ENCODE results near the gene MALSU1. TPM values are rescaled to one million over a fixed set of nuclear protein-coding genes. Genes with fewer than 3 reads are reported as not detected.

The MALSU1 gene
- polyA plus RNA-seq, 2 donors = 11.3 to 40.7 TPM

GRCh38 chr7:23283086-23283485, 16.1 kb upstream of the MALSU1 start:
- Histone ChIP-seq H3K9me3 (ENCODE audit: control insufficient read depth in 2 of 2, insufficient read depth in 1 of 2, low read depth in 1 of 2, low read length in 1 of 2) (no peaks in the 10 kb centered on the region), H3K27me3 (ENCODE audit: control insufficient read depth in 1 of 2, insufficient read depth in 2 of 2, low read length in 2 of 2) (no peaks in the 10 kb centered on the region), H3K4me1 (ENCODE audit: control insufficient read depth in 2 of 2, insufficient read depth in 2 of 2, low read length in 1 of 2) (no peaks in the 10 kb centered on the region), H3K27ac (ENCODE audit: low read depth in 2 of 2, low read length in 1 of 2) (no peak overlapping the region), H3K36me3 (ENCODE audit: control insufficient read depth in 2 of 2, insufficient read depth in 2 of 2, low read length in 1 of 2) (no peaks in the 10 kb centered on the region), H3K4me3 (ENCODE audit: low read depth in 1 of 2, low read length in 2 of 2) (no peak overlapping the region)
- 91 to 96% methylated on average over 4 of the region's 4 CpGs for WGBS, 2 donors

- Histone ChIP-seq H3K4me3 (ENCODE audit: low read depth in 1 of 2, low read length in 2 of 2) (no peak overlapping the region), H3K27me3 (ENCODE audit: control insufficient read depth in 1 of 2, insufficient read depth in 2 of 2, low read length in 2 of 2) (no peaks in the 10 kb centered on the region), H3K36me3 (ENCODE audit: control insufficient read depth in 2 of 2, insufficient read depth in 2 of 2, low read length in 1 of 2) (no peaks in the 10 kb centered on the region), H3K4me1 (ENCODE audit: control insufficient read depth in 2 of 2, insufficient read depth in 2 of 2, low read length in 1 of 2) (no peaks in the 10 kb centered on the region), H3K27ac (ENCODE audit: low read depth in 2 of 2, low read length in 1 of 2) (no peak overlapping the region), H3K9me3 (ENCODE audit: control insufficient read depth in 2 of 2, insufficient read depth in 1 of 2, low read depth in 1 of 2, low read length in 1 of 2) (no peaks in the 10 kb centered on the region)
- WGBS, 2 donors = 92 to 93% methylated on average over 2 of the region's 2 CpGs
Measured at GRCh38 chr7:23284871-23285270, 14.3 kb upstream of the MALSU1 start.

GRCh38 chr7:23285657-23286646, 13.2 kb upstream of the MALSU1 start:
- WGBS, 2 donors = 80 to 83% methylated on average over 18 of the region's 18 CpGs

GRCh38 chr7:23287612-23288011, 11.5 kb upstream of the MALSU1 start:
- no peaks in the 10 kb centered on the region for H3K27me3 ChIP-seq (ENCODE audit: control insufficient read depth in 1 of 2, insufficient read depth in 2 of 2, low read length in 2 of 2)
- no peaks in the 10 kb centered on the region for H3K4me1 ChIP-seq (ENCODE audit: control insufficient read depth in 2 of 2, insufficient read depth in 2 of 2, low read length in 1 of 2)
- H3K36me3 ChIP-seq (ENCODE audit: control insufficient read depth in 2 of 2, insufficient read depth in 2 of 2, low read length in 1 of 2) = no peaks in the 10 kb centered on the region
- H3K27ac ChIP-seq (ENCODE audit: low read depth in 2 of 2, low read length in 1 of 2) = no peak overlapping the region
- 81 to 87% methylated on average over 5 of the region's 5 CpGs for WGBS, 2 donors
- H3K9me3 ChIP-seq (ENCODE audit: control insufficient read depth in 2 of 2, insufficient read depth in 1 of 2, low read depth in 1 of 2, low read length in 1 of 2) = no peaks in the 10 kb centered on the region
- H3K4me3 ChIP-seq (ENCODE audit: low read depth in 1 of 2, low read length in 2 of 2) = no peak overlapping the region

More at GRCh38 chr7:23285657-23286646, 13.2 kb upstream of the MALSU1 start:
- H3K27ac ChIP-seq (ENCODE audit: low read depth in 2 of 2, low read length in 1 of 2) = no peak overlapping the region
- H3K36me3 ChIP-seq (ENCODE audit: control insufficient read depth in 2 of 2, insufficient read depth in 2 of 2, low read length in 1 of 2) = no peaks in the 10 kb centered on the region
- H3K27me3 ChIP-seq (ENCODE audit: control insufficient read depth in 1 of 2, insufficient read depth in 2 of 2, low read length in 2 of 2) = no peaks in the 10 kb centered on the region
- H3K4me1 ChIP-seq (ENCODE audit: control insufficient read depth in 2 of 2, insufficient read depth in 2 of 2, low read length in 1 of 2) = no peaks in the 10 kb centered on the region
- H3K9me3 ChIP-seq (ENCODE audit: control insufficient read depth in 2 of 2, insufficient read depth in 1 of 2, low read depth in 1 of 2, low read length in 1 of 2) = no peaks in the 10 kb centered on the region
- H3K4me3 ChIP-seq (ENCODE audit: low read depth in 1 of 2, low read length in 2 of 2) = no peak overlapping the region

- 96% methylated on average over 9 of the region's 9 CpGs for WGBS, 2 donors
- no peak overlapping the region for H3K4me3 ChIP-seq (ENCODE audit: low read depth in 1 of 2, low read length in 2 of 2)
- no peaks in the 10 kb centered on the region for H3K4me1 ChIP-seq (ENCODE audit: control insufficient read depth in 2 of 2, insufficient read depth in 2 of 2, low read length in 1 of 2)
- H3K36me3 ChIP-seq (ENCODE audit: control insufficient read depth in 2 of 2, insufficient read depth in 2 of 2, low read length in 1 of 2) = no peaks in the 10 kb centered on the region
- no peaks in the 10 kb centered on the region for H3K27me3 ChIP-seq (ENCODE audit: control insufficient read depth in 1 of 2, insufficient read depth in 2 of 2, low read length in 2 of 2)
- no peaks in the 10 kb centered on the region for H3K9me3 ChIP-seq (ENCODE audit: control insufficient read depth in 2 of 2, insufficient read depth in 1 of 2, low read depth in 1 of 2, low read length in 1 of 2)
- no peak overlapping the region for H3K27ac ChIP-seq (ENCODE audit: low read depth in 2 of 2, low read length in 1 of 2)
Measured at GRCh38 chr7:23290993-23291392, 8.1 kb upstream of the MALSU1 start.

GRCh38 chr7:23291957-23292560, 7.1 kb upstream of the MALSU1 start:
- Histone ChIP-seq H3K4me1 (ENCODE audit: control insufficient read depth in 2 of 2, insufficient read depth in 2 of 2, low read length in 1 of 2) (no peaks in the 10 kb centered on the region), H3K9me3 (ENCODE audit: control insufficient read depth in 2 of 2, insufficient read depth in 1 of 2, low read depth in 1 of 2, low read length in 1 of 2) (no peaks in the 10 kb centered on the region), H3K36me3 (ENCODE audit: control insufficient read depth in 2 of 2, insufficient read depth in 2 of 2, low read length in 1 of 2) (no peaks in the 10 kb centered on the region), H3K27ac (ENCODE audit: low read depth in 2 of 2, low read length in 1 of 2) (no peak overlapping the region), H3K27me3 (ENCODE audit: control insufficient read depth in 1 of 2, insufficient read depth in 2 of 2, low read length in 2 of 2) (no peaks in the 10 kb centered on the region), H3K4me3 (ENCODE audit: low read depth in 1 of 2, low read length in 2 of 2) (no peak overlapping the region)
- 54 to 67% methylated on average over 3 of the region's 3 CpGs for WGBS, 2 donors

GRCh38 chr7:23292623-23293022, 6.5 kb upstream of the MALSU1 start:
- Histone ChIP-seq H3K4me3 (ENCODE audit: low read depth in 1 of 2, low read length in 2 of 2) (no peak overlapping the region), H3K4me1 (ENCODE audit: control insufficient read depth in 2 of 2, insufficient read depth in 2 of 2, low read length in 1 of 2) (no peaks in the 10 kb centered on the region), H3K9me3 (ENCODE audit: control insufficient read depth in 2 of 2, insufficient read depth in 1 of 2, low read depth in 1 of 2, low read length in 1 of 2) (no peaks in the 10 kb centered on the region), H3K36me3 (ENCODE audit: control insufficient read depth in 2 of 2, insufficient read depth in 2 of 2, low read length in 1 of 2) (no peaks in the 10 kb centered on the region), H3K27me3 (ENCODE audit: control insufficient read depth in 1 of 2, insufficient read depth in 2 of 2, low read length in 2 of 2) (no peaks in the 10 kb centered on the region), H3K27ac (ENCODE audit: low read depth in 2 of 2, low read length in 1 of 2) (no peak overlapping the region)
- 85 to 97% methylated on average over 4 of the region's 4 CpGs for WGBS, 2 donors

GRCh38 chr7:23293500-23294073, 5.6 kb upstream of the MALSU1 start:
- 69 to 78% methylated on average over 12 of the region's 12 CpGs for WGBS, 2 donors
- Histone ChIP-seq H3K4me3 (ENCODE audit: low read depth in 1 of 2, low read length in 2 of 2) (no peak overlapping the region), H3K27me3 (ENCODE audit: control insufficient read depth in 1 of 2, insufficient read depth in 2 of 2, low read length in 2 of 2) (no peaks in the 10 kb centered on the region), H3K36me3 (ENCODE audit: control insufficient read depth in 2 of 2, insufficient read depth in 2 of 2, low read length in 1 of 2) (no peaks in the 10 kb centered on the region), H3K27ac (ENCODE audit: low read depth in 2 of 2, low read length in 1 of 2) (no peak overlapping the region), H3K9me3 (ENCODE audit: control insufficient read depth in 2 of 2, insufficient read depth in 1 of 2, low read depth in 1 of 2, low read length in 1 of 2) (no peaks in the 10 kb centered on the region), H3K4me1 (ENCODE audit: control insufficient read depth in 2 of 2, insufficient read depth in 2 of 2, low read length in 1 of 2) (no peaks in the 10 kb centered on the region)

GRCh38 chr7:23294549-23295400, 4.4 kb upstream of the MALSU1 start:
- Histone ChIP-seq H3K4me3 (ENCODE audit: low read depth in 1 of 2, low read length in 2 of 2) (no peak overlapping the region), H3K36me3 (ENCODE audit: control insufficient read depth in 2 of 2, insufficient read depth in 2 of 2, low read length in 1 of 2) (no peaks in the 10 kb centered on the region), H3K27ac (ENCODE audit: low read depth in 2 of 2, low read length in 1 of 2) (no peak overlapping the region), H3K9me3 (ENCODE audit: control insufficient read depth in 2 of 2, insufficient read depth in 1 of 2, low read depth in 1 of 2, low read length in 1 of 2) (no peaks in the 10 kb centered on the region), H3K4me1 (ENCODE audit: control insufficient read depth in 2 of 2, insufficient read depth in 2 of 2, low read length in 1 of 2) (no peaks in the 10 kb centered on the region), H3K27me3 (ENCODE audit: control insufficient read depth in 1 of 2, insufficient read depth in 2 of 2, low read length in 2 of 2) (no peaks in the 10 kb centered on the region)
- WGBS, 2 donors = 84 to 87% methylated on average over 6 of the region's 6 CpGs

All from esophagus (tissue), 2 donors.